ENCODE results near the gene CNOT3. TPM values are rescaled to one million over a fixed set of nuclear protein-coding genes. Genes with fewer than 3 reads are reported as not detected.
A peak's percentile ranks its signal among the peaks of the same experiment; 100 is the strongest.

Gene CNOT3
- total and polyA plus RNA-seq, 2 of the 13 experiments (the other 11 are each of a cell fraction or from before 2014, with no cell fraction given) = 4.3 to 5.8 TPM

GRCh38 chr19:54159352-54160181 is 22.0 kb downstream of the CNOT3 start, which contains the start of gene LENG1 (continued):
- TF ChIP-seq TFDP2 (CRISPR knock-in tag; IDR thresholded peaks at IDR 0.05) (peak; percentile 95), TIGD3 (CRISPR knock-in tag; IDR thresholded peaks at IDR 0.05; ENCODE audit: borderline replicate concordance) (no peak), PCBP1 (IDR thresholded peaks at IDR 0.05; ENCODE audit: borderline replicate concordance, low read depth, low read length) (peak; percentile 90), ZBTB4 (CRISPR knock-in tag; IDR thresholded peaks at IDR 0.05; ENCODE audit: borderline replicate concordance) (no peak), ZNF878 (CRISPR knock-in tag; IDR thresholded peaks at IDR 0.05) (no peak), ZNF280D (CRISPR knock-in tag; IDR thresholded peaks at IDR 0.05) (no peak), HDAC6 (IDR thresholded peaks at IDR 0.05; ENCODE audit: low read depth, low read length) (no peak), NR2C2 (CRISPR knock-in tag; IDR thresholded peaks at IDR 0.05; ENCODE audit: borderline replicate concordance) (no peak), KMT2A (CRISPR knock-in tag; IDR thresholded peaks at IDR 0.05) (peak; percentile 60), FOXA1 (IDR thresholded peaks at IDR 0.05) (no peak), FOXA1 (CRISPR knock-in tag; IDR thresholded peaks at IDR 0.05) (peak; percentile 47; the same call in 1 of the 2 replicates), ZKSCAN5 (CRISPR knock-in tag; IDR thresholded peaks at IDR 0.05) (no peak), TRIM22 (IDR thresholded peaks at IDR 0.05) (no peak), TSC22D2 (CRISPR knock-in tag; IDR thresholded peaks at IDR 0.05; ENCODE audit: borderline replicate concordance) (peak; percentile 90; the same call in 1 of the 2 replicates), CHD2 (IDR thresholded peaks at IDR 0.05; ENCODE audit: low read depth, low read length) (peak; percentile 68; the same call in 1 of the 2 replicates), ZNF883 (CRISPR knock-in tag; IDR thresholded peaks at IDR 0.05; ENCODE audit: not compliant biosample characterization) (no peak), SAP130 (CRISPR knock-in tag; IDR thresholded peaks at IDR 0.05; ENCODE audit: low read depth) (peak; percentile 100), ZNF670 (CRISPR knock-in tag; IDR thresholded peaks at IDR 0.05; ENCODE audit: borderline replicate concordance) (no peak)

All from HepG2 (cell line).